Bronchial epithelial cell (primary cell): ENCODE data around the gene FXYD3. TPM values are rescaled to one million over a fixed set of nuclear protein-coding genes. Genes with fewer than 3 reads are reported as not detected.

ENCODE experiments used
- DNase-seq: peaks from one replicate; pipeline ENCODE4 v3.0.0-alpha.2; 2010; ENCODE audit warnings: low read depth
- FAIRE-seq: peaks from 2 replicates; lab custom pipeline; 2011; peaks lifted over from hg19 to GRCh38; lab: Jason Lieb, UNC
- H3K27me3 ChIP-seq: 2 replicates; pipeline ENCODE4 v1.5.1; 2011; ENCODE audit warnings: low read length; ENCODE audit not compliant: control insufficient read depth, insufficient read depth
- H3K36me3 ChIP-seq: 2 replicates; pipeline ENCODE4 v1.5.1; 2011; ENCODE audit warnings: low read length; ENCODE audit not compliant: control insufficient read depth, insufficient read depth
- H3K4me3 ChIP-seq: 2 replicates; pipeline ENCODE4 v1.5.1; 2011; ENCODE audit warnings: mild to moderate bottlenecking, low read depth, low read length, control low read depth
- total RNA-seq: library from RNA; depleted of rRNA; stranded (reverse); fragments of >200 nt; gene quantifications from 2 replicates; pipeline ENCODE4 v1.2.1, GENCODE V29; 2014
- TF ChIP-seq, protein P1 (sequence below): IDR thresholded peaks from 2 replicates; pipeline ENCODE4 v1.5.1; 2011; ENCODE audit warnings: mild to moderate bottlenecking, moderate library complexity, low read length, control low read depth, inconsistent platforms; ENCODE audit not compliant: insufficient read depth, severe bottlenecking

The FXYD3 gene
- total RNA-seq, 1 donor from 2014 or later: 309 TPM

DNA sequence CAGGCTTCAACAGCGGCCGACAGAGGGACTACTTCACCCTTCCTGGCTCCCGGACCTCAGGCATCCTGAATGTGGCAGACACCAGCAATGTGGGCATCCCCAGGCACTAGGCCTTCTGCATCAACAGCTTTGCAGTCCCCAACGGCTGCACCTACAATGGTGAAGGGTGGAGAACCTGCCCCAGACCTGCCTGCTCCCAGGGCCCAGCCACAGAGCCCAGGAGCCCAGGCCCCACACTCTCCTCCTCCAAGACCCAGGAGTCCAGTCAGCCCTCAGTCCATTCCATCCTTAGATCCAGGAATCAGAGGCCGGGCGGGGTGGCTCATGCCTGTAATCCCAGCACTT is 39.6 kb upstream of the FXYD3 start:
- TF ChIP-seq, protein P1, sequence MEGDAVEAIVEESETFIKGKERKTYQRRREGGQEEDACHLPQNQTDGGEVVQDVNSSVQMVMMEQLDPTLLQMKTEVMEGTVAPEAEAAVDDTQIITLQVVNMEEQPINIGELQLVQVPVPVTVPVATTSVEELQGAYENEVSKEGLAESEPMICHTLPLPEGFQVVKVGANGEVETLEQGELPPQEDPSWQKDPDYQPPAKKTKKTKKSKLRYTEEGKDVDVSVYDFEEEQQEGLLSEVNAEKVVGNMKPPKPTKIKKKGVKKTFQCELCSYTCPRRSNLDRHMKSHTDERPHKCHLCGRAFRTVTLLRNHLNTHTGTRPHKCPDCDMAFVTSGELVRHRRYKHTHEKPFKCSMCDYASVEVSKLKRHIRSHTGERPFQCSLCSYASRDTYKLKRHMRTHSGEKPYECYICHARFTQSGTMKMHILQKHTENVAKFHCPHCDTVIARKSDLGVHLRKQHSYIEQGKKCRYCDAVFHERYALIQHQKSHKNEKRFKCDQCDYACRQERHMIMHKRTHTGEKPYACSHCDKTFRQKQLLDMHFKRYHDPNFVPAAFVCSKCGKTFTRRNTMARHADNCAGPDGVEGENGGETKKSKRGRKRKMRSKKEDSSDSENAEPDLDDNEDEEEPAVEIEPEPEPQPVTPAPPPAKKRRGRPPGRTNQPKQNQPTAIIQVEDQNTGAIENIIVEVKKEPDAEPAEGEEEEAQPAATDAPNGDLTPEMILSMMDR: no peak
- Histone ChIP-seq H3K4me3 (no peak overlapping the region), H3K27me3 (no peaks in the 10 kb centered on the region), H3K36me3 (no peaks in the 10 kb centered on the region)
- DNase-seq (no peak), FAIRE-seq (no peak)

DNA sequence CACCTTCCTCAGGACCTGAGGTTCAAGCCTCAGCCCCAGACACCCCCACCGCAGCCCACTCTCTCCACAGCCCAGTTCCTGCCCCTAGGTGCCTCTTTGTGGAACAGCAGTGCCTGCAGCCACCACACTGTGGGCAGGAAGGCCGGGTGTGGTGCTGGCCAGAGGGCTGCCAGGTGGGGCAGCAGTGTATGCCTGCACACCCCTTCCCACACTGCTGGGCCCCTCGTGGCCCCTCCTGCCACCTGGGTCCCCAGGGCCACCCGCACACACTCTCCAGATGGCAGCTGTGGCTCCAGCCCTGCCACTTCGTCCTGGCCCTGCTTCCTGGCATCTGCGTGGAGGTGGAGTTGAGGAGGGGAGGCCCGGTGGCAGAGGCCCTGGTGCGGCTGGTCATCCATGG is 39.0 kb upstream of the FXYD3 start:
- FAIRE-seq (no peak), DNase-seq (no peak)
- TF ChIP-seq, protein P1: no peak
- Histone ChIP-seq H3K36me3 (no peaks in the 10 kb centered on the region), H3K27me3 (no peaks in the 10 kb centered on the region), H3K4me3 (no peak overlapping the region)

DNA sequence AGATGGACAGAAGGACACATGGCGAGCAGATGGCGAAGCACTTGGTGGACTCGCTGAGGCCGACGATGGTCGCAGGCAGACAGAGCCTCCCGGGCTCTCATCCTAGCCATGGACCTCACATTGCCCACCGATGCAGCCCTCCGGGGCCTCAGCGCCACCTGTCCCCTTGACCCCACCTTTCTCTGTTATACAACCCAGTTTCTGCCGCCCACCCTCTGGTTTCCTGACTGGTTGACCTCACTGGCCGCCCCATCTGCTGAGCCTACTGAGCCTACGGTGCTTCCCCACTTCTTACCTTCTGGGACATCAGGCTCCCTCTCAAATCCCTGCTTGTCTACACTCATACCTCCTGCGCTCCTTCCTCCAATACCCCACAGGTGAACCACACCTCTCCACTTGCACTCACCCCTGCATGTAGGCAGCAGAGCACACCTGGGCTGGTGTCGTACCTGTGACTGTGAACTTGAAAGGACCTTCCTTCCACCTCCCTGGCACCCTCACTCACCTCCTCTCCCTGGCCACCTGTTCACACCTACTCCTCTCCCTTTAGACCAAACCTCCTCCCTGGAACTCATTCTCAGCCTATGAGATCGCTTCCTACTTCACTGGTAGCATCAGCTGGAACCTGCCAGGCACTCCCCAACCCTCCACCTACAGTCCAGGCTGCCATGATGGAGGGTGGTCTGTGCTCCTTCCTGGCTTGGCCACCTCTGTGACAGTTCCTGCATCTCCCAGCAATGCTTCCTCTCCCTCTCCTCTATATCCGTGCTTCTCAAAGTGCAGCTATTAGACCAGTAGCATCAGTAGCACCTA is 38.0 kb upstream of the FXYD3 start:
- TF ChIP-seq, protein P1: no peak
- FAIRE-seq (no peak), DNase-seq (no peak)
- no peak overlapping the region for H3K4me3 ChIP-seq
- H3K27me3 ChIP-seq: no peaks in the 10 kb centered on the region
- H3K36me3 ChIP-seq: no peaks in the 10 kb centered on the region

DNA sequence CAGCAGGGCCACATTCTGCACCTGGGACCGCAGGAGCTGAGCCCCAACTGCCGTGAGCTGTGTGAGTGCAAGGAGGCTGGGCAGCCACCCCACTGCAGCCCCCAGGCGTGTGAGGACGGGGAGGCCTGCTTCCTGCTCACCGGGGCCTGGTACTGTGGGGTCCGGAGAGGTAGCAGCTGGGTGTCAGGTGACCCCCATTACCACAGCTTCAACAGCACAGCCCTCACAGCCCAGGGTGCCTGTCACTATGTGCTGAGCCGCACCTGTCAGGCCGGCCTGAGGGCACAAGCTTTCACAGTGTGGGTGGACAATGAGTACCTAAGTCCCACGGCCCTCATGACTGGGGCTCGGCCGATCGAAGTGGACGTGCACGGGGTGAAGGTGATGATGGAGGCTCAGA is 35.8 kb upstream of the FXYD3 start:
- TF ChIP-seq, protein P1: no peak
- Histone ChIP-seq H3K27me3 (no peaks in the 10 kb centered on the region), H3K36me3 (no peaks in the 10 kb centered on the region), H3K4me3 (no peak overlapping the region)
- DNase-seq (no peak), FAIRE-seq (no peak)

DNA sequence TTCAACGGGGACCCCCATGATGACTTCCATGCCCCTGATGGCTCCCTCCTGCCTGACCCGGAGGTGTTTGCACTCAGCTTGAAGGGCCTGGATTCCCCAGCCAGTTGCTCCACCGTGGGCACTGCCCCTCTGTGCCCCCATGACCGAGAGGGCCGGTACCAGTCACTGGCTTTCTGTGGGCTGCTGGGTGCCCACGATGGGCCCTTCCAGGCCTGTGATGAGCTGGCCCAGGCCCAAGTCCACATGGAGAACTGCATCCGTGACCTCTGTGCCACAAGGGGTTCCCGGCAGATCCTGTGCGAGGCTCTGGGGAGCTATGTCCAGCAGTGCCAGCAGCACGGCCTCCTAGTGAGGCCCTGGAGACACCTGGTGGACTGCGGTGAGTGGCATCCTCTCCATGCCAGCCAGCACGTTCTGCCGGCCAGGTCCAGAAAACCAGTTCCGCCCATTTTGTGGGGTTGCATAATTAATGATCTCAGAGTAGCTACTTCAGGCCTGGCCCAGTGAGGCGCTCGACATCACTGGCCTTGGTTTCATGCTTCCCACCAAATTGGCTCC is 34.9 kb upstream of the FXYD3 start:
- DNase-seq: no peak
- no peaks in the 10 kb centered on the region for H3K36me3 ChIP-seq
- no peaks in the 10 kb centered on the region for H3K27me3 ChIP-seq
- H3K4me3 ChIP-seq: no peak overlapping the region
- FAIRE-seq: no peak
- TF ChIP-seq, protein P1: no peak

DNA sequence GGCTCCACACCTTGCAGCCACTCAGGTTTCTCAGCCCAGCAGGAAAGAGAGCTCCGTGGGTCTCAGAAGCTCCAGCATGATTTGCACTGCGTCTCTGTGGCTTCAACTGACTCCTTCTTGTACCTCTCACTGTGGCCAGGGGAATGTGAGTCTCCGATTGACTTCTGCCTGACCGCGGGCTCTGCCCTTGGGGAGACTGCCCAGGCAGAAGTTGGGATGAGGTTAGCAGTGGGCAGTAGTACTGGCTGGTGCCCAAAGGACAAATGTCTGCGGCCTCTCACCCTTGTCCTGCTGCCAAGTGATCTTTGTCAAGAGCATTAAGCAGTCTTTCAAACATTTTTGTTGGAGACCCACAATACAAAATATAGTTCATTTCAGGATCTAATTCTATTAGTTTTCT is 34.4 kb upstream of the FXYD3 start:
- no peaks in the 10 kb centered on the region for H3K36me3 ChIP-seq
- TF ChIP-seq, protein P1: no peak
- DNase-seq: no peak
- H3K27me3 ChIP-seq: no peaks in the 10 kb centered on the region
- FAIRE-seq: no peak
- no peak overlapping the region for H3K4me3 ChIP-seq
